ENCODE measurements around the gene CPN2. TPM values are rescaled to one million over a fixed set of nuclear protein-coding genes. Genes with fewer than 3 reads are reported as not detected.
A peak's percentile ranks its signal among the peaks of the same experiment; 100 is the strongest.

The CPN2 gene
- total RNA-seq, 3 donors from 2014 or later = 0.14 TPM; not detected in 2

DNA sequence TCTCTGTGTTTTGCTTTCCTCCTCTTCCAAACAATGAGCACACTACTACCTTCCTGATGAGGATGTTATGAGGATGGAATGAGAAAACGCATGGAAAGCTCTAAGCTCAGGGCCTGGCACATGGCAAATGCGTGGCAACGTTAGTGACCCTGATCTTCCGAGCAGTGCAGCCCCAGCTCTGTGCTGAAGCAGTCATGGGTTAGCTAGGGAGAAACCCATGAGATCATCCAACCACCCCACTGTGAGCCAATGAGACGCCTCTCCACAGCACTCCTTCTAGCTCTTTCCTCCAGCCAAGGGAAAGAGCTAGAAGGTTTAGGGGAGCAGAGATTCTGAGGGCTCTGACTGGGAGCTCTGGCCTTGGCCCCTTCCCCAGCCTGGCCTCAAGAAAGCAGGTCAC is 4.5 kb downstream of the CPN2 start:
- intact Hi-C loops (cut with DNase I, micrococcal nuclease) = no loop called here
- Histone ChIP-seq H3K9me3 (no peaks in the 10 kb centered on the region), H3K36me3 (ENCODE audit: low read depth) (no peaks in the 10 kb centered on the region), H3K4me1 (ENCODE audit: low read depth) (no peaks in the 10 kb centered on the region), H3K4me3 (no peak overlapping the region)
- ATAC-seq = peak; percentile 11
- no peak for DNase-seq
- TF ChIP-seq CTCF (IDR thresholded peaks at IDR 0.05) = no peak

DNA sequence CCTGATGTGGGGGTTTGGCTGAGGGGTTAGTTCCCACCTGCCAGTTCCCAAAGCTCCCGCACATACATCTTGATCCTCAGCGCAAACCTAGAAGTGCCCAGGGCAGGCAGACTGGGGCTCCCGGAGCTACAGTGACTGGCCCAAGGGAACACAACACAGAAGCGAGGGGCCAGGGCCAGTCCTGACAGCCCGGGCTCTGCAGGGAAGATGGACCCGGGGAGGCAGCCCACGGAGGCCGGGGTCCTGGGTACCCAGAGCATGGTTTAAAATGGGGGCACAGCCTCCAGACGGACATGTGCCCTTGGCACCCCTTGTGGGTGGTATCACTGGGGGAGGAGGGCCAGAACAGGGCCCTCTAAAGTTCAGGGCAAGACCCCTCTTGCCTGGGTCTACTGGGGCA is 5.1 kb downstream of the CPN2 start:
- H3K9me3 ChIP-seq = no peaks in the 10 kb centered on the region
- DNase-seq (peak in 1 of 3 donors; percentile 31), ATAC-seq (no peak)
- H3K4me1 ChIP-seq (ENCODE audit: low read depth) = no peaks in the 10 kb centered on the region
- intact Hi-C loops (cut with DNase I, micrococcal nuclease) = no loop called here
- no peaks in the 10 kb centered on the region for H3K36me3 ChIP-seq (ENCODE audit: low read depth)
- H3K4me3 ChIP-seq = no peak overlapping the region
- no peak for TF ChIP-seq CTCF (IDR thresholded peaks at IDR 0.05)

- peak; percentile 76 for ATAC-seq
- Histone ChIP-seq H3K36me3 (ENCODE audit: low read depth) (no peaks in the 10 kb centered on the region), H3K9me3 (no peaks in the 10 kb centered on the region), H3K4me3 (no peak overlapping the region), H3K4me1 (ENCODE audit: low read depth) (no peaks in the 10 kb centered on the region)
- peak; percentile 61 to 92 (median 83) for DNase-seq
- peak; percentile 93 for TF ChIP-seq CTCF (IDR thresholded peaks at IDR 0.05)
- intact Hi-C loops (cut with DNase I, micrococcal nuclease) = no loop called here
Observed at GRCh38 chr3:194344012-194344411, 7.1 kb downstream of the CPN2 start.

DNA sequence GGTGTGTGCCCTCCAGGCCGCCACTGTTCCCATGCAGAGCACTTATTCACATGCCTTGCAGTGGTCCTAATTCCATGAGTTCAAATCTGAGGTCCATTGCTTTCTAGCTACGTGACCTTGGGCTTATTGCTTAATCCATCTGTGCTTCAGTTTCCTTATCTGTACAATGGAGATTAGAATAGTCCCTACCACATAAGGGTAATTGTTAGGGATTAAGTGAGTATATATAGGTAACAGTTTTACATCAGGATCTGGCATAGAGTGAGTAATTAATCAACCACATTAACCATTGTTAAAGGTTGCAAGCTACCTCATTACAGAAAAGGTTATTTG is 7.6 kb downstream of the CPN2 start:
- DNase-seq = no peak
- no peak for TF ChIP-seq CTCF (IDR thresholded peaks at IDR 0.05)
- Histone ChIP-seq H3K9me3 (no peaks in the 10 kb centered on the region), H3K4me1 (ENCODE audit: low read depth) (no peaks in the 10 kb centered on the region), H3K36me3 (ENCODE audit: low read depth) (no peaks in the 10 kb centered on the region), H3K4me3 (no peak overlapping the region)
- intact Hi-C loops (cut with DNase I, micrococcal nuclease) = no loop called here
- ATAC-seq = no peak

- intact Hi-C loops (cut with DNase I, micrococcal nuclease) = no loop called here
- TF ChIP-seq CTCF (IDR thresholded peaks at IDR 0.05) = no peak
- ATAC-seq = no peak
Observed at GRCh38 chr3:194342861-194343560, 8.1 kb downstream of the CPN2 start.

More at GRCh38 chr3:194342861-194343560, 8.1 kb downstream of the CPN2 start:
- H3K9me3 ChIP-seq = no peaks in the 10 kb centered on the region
- no peaks in the 10 kb centered on the region for H3K36me3 ChIP-seq (ENCODE audit: low read depth)
- H3K4me1 ChIP-seq (ENCODE audit: low read depth) = no peaks in the 10 kb centered on the region
- no peak overlapping the region for H3K4me3 ChIP-seq
- DNase-seq = no peak
